ENCODE measurements around the gene KRAS.

GRCh38 chr12:25186788-25187402, 63.8 kb downstream of the KRAS start:
- TF ChIP-seq BHLHE40 (IDR thresholded peaks at IDR 0.05; ENCODE audit: low read depth, low read length) (no peak), CTCF (conservative IDR thresholded peaks at IDR 0.05; ENCODE audit: low read depth, low read length) (no peak), RCOR1 (IDR thresholded peaks at IDR 0.05; ENCODE audit: insufficient replicate concordance, low read length) (no peak)
